IgD-negative memory B cell (primary cell): ENCODE measurements around the gene PATJ. TPM values are rescaled to one million over a fixed set of nuclear protein-coding genes. Genes with fewer than 3 reads are reported as not detected.

Source experiments
- H3K27ac Mint-ChIP-seq, 3 donors: one replicate each; pipeline ENCODE4 v1.8.0; 2020 to 2022; ENCODE audit warnings: mild to moderate bottlenecking in 3 of 3, mixed read lengths in 3 of 3, moderate library complexity in 1 of 3
- H3K27me3 Mint-ChIP-seq: one replicate; pipeline ENCODE4 v1.8.0; 2021; ENCODE audit warnings: mixed read lengths
- H3K36me3 Mint-ChIP-seq: one replicate; pipeline ENCODE4 v1.8.0; 2020; ENCODE audit warnings: mild to moderate bottlenecking, mixed read lengths
- H3K4me1 Mint-ChIP-seq, 3 donors: one replicate each; pipeline ENCODE4 v1.8.0; 2020 to 2022; ENCODE audit warnings: mixed read lengths in 3 of 3, mild to moderate bottlenecking in 1 of 3
- H3K4me3 Mint-ChIP-seq, 4 donors: one replicate each; pipeline ENCODE4 v1.8.0; 2020 to 2022; ENCODE audit warnings: mild to moderate bottlenecking in 4 of 4, mixed read lengths in 4 of 4, moderate library complexity in 3 of 4
- H3K9me3 Mint-ChIP-seq, 3 donors: one replicate each; pipeline ENCODE4 v1.8.0; 2020 to 2021; ENCODE audit warnings: mixed read lengths in 3 of 3, mild to moderate bottlenecking in 1 of 3
- polyA plus RNA-seq: library from polyadenylated mRNA; unstranded; fragments of 300-500 nt; fragmentation: Illumina TruSeq; gene quantifications from one replicate; pipeline ENCODE4 v1.2.3, GENCODE V29; 2021

PATJ gene
- polyA plus RNA-seq, 1 donor from 2014 or later = 17.4 TPM

DNA sequence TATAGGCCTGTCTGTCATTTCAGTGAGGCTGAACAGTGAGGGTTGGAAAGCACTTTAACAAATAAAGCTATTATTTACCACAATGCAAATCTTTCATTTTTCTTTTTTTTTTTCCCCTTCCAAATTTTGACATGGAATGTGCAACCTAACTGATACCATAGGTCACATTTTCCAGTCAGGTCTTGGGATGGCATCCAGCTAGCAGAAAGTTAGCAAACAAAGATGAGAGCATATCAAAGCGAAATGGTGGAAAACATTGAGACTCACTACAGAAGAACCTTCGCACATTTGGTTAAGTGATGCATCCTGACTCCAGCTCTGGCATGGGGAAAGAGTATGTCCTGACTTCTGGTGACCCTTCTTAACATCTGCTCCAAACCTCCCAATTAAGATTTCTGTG, 347.3 kb downstream of the PATJ start:
- Mint-ChIP-seq H3K36me3 (peaks cover 18% of the 10 kb centered on the region), H3K4me1 (no peaks in the 10 kb centered on the region), H3K4me3 (no peak overlapping the region), H3K27me3 (no peaks in the 10 kb centered on the region), H3K9me3 (no peaks in the 10 kb centered on the region), H3K27ac (no peak overlapping the region)

DNA sequence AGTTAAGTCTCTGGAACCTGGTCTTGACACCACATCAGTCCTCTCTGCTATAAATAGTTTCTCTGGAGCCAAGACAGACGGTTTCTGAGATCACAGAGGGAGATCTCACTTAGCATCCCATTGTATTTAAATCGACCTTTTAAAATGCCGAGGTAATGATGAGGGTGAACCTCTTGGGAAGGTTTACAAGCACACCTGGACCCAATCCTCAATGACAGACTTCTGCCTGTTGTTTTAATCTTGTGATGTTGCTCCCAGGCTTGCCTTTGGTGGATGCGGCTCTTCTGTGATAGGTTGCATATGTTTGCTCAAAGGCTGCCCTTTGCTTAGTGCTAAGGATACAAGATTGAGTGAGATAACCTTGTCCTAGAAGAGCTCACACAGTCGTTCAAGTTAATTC, 347.7 kb downstream of the PATJ start:
- Mint-ChIP-seq H3K9me3 (no peaks in the 10 kb centered on the region), H3K4me1 (no peaks in the 10 kb centered on the region), H3K4me3 (no peak overlapping the region), H3K27ac (no peak overlapping the region), H3K27me3 (no peaks in the 10 kb centered on the region), H3K36me3 (peaks cover 18% of the 10 kb centered on the region)

DNA sequence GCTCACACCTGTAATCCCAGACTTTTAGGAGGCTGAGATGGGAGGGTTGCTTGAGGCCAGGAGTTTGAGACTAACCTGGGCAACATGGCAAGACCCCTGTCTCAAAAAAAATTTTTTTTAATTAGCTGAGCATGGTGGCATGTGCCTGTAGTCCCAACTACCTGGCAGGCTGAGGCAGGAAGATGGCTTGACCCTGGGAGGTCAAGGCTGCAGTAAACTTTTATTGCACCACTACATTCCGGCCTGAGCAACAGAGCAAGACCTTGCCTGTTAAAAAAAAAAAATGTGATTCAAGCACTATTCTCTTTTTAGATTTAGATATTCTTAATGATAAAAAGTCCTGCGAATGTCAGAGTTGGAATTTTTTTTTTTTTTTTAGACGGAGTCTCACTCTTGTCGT, 349.8 kb downstream of the PATJ start:
- no peak overlapping the region for H3K27ac Mint-ChIP-seq
- no peaks in the 10 kb centered on the region for H3K9me3 Mint-ChIP-seq
- peaks cover 0 to 3% (median 0%) of the 10 kb centered on the region in 3 donors for H3K4me1 Mint-ChIP-seq
- H3K36me3 Mint-ChIP-seq = peaks cover 22% of the 10 kb centered on the region
- no peak overlapping the region for H3K4me3 Mint-ChIP-seq
- H3K27me3 Mint-ChIP-seq = no peaks in the 10 kb centered on the region

DNA sequence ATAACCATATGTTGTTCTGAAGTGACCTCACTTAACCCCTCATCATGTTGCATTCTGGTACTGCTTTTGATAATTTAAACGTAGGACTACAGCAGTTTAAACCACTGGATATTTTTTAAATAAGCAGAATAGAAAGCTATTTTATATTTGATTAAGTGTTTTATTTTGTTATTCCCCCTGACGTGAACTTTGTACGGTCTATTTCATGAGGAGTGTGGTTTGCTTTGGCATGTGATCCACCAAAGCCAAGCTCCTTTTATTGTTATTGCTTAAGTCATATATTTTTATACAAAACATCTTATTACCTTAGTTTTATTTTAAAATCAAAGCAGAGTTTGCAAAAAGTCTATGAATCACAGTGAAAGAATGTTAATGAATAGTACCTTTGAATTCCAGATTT, 351.0 kb downstream of the PATJ start:
- no peak overlapping the region for H3K27ac Mint-ChIP-seq
- no peaks in the 10 kb centered on the region for H3K27me3 Mint-ChIP-seq
- peaks cover 0 to 3% (median 0%) of the 10 kb centered on the region in 3 donors for H3K4me1 Mint-ChIP-seq
- H3K36me3 Mint-ChIP-seq = peaks cover 23% of the 10 kb centered on the region
- peaks cover 0 to 2% (median 0%) of the 10 kb centered on the region in 3 donors for H3K9me3 Mint-ChIP-seq
- no peak overlapping the region for H3K4me3 Mint-ChIP-seq

DNA sequence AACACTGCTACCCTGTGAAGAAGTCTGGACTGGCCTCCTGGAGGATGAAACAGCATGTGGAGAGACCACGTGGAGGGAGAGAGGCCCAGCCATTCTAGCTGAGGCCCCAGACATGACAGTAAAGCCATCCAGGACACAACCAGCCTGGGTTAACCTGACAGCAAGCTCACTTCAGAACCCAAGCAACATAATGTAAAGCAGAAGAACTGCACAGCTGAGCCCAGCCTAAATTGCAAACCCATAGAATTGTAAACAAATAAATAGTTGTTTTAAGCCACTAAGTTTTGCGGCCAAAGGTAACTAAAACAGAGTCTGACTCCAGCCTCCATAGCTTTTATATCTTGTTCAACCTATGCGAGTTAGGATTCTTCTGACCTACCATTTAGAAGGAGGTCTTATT, 355.2 kb downstream of the PATJ start:
- peaks cover 23% of the 10 kb centered on the region for H3K36me3 Mint-ChIP-seq
- H3K9me3 Mint-ChIP-seq = peaks cover 0 to 3% (median 2%) of the 10 kb centered on the region in 3 donors
- no peaks in the 10 kb centered on the region for H3K27me3 Mint-ChIP-seq
- H3K4me3 Mint-ChIP-seq = no peak overlapping the region
- no peak overlapping the region for H3K27ac Mint-ChIP-seq
- H3K4me1 Mint-ChIP-seq = peaks cover 0 to 3% (median 0%) of the 10 kb centered on the region in 3 donors

DNA sequence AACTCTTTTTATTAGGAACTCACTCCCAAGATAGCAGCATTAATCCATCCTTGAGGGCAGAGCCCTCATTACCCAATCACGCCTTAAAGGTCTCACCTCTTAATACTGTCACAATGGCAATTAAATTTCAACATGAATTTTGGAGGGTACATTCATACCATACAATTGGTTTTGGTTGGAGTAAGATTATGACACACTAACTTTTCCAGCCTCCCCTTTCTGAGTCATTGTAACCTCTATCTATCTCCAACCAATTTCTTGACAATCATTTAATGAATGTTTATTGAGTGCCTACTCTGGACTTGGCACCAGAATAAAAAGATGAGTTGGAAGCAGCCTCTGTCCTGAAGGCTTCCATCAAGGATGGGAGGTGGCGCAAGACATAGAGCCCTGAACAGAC, 358.2 kb downstream of the PATJ start:
- H3K27ac Mint-ChIP-seq = peak overlapping the region in 1 of 3 donors; percentile 49
- H3K36me3 Mint-ChIP-seq = peaks cover 25% of the 10 kb centered on the region
- no peak overlapping the region for H3K4me3 Mint-ChIP-seq
- H3K27me3 Mint-ChIP-seq = no peaks in the 10 kb centered on the region
- peaks cover 0 to 3% (median 2%) of the 10 kb centered on the region in 3 donors for H3K9me3 Mint-ChIP-seq
- peaks cover 0 to 4% (median 0%) of the 10 kb centered on the region in 3 donors for H3K4me1 Mint-ChIP-seq

DNA sequence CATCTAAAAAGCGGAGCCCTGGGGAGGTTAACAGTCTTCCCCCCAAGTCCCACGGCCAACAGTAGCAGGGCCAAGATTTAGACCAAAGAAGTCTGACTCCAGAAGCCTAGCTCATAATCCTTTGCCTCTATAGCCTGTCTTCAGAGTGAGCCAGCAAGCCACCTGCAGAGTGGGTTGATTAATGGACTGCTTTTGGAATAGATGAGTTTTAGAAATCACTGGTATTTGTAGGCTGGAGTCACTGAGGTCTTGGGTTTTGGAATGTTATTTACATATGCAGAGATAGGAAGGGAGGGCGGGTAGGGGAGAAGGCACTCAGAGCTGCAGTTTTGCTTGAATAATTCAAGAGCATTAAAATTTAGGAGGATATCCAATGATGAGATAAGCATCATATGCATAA, 361.6 kb downstream of the PATJ start:
- H3K27ac Mint-ChIP-seq = no peak overlapping the region

DNA sequence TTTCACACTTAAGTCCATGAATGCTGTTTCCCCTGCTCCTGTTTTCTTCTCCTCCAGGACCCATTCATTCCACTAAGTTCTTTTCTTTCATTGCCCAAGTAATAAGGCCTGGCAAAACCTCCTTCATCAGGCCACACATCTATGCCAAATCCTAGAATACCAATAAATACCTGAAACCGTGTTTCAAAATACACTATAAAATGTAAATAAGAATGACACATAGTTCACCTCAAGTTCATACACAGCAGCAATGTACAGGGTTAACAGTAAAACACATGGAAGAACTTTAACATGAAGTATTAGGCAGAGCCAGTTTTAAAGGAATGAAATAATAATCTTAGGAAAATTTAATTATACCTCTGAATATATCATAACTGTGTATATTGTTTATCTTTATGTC, 365.6 kb downstream of the PATJ start:
- Mint-ChIP-seq H3K27ac (no peak overlapping the region), H3K27me3 (no peaks in the 10 kb centered on the region), H3K9me3 (no peaks in the 10 kb centered on the region), H3K4me3 (no peak overlapping the region), H3K4me1 (peaks cover 0 to 3% (median 0%) of the 10 kb centered on the region in 3 donors), H3K36me3 (peaks cover 11% of the 10 kb centered on the region)

More for the DNA sequence above, 361.6 kb downstream of the PATJ start:
- no peak overlapping the region for H3K4me3 Mint-ChIP-seq
- H3K27me3 Mint-ChIP-seq = no peaks in the 10 kb centered on the region
- H3K36me3 Mint-ChIP-seq = peaks cover 16% of the 10 kb centered on the region
- peaks cover 0 to 2% (median 2%) of the 10 kb centered on the region in 3 donors for H3K9me3 Mint-ChIP-seq
- peaks cover 0 to 3% (median 0%) of the 10 kb centered on the region in 3 donors for H3K4me1 Mint-ChIP-seq

DNA sequence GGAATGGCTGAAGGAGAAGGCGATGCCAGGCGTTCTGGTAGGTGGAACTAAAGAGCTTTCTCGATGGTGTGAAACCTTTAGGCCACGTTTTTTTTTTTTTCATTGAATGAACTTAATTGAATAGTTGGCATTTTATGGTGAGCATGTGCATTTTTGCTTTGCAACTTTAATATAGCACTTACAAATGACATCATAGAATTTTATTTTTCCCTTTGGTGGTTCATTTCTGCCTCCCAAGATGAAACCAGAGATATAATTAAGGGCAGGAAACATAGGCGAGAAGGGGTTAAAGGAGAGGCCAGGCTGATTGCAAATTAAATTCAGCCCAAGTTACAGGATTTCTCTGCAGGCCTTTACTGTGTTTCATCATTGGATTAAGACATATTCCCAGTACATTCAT, 366.8 kb downstream of the PATJ start:
- Mint-ChIP-seq H3K27ac (no peak overlapping the region), H3K4me1 (peaks cover 0 to 1% (median 0%) of the 10 kb centered on the region in 3 donors), H3K36me3 (peaks cover 16% of the 10 kb centered on the region), H3K27me3 (no peaks in the 10 kb centered on the region), H3K9me3 (no peaks in the 10 kb centered on the region), H3K4me3 (no peak overlapping the region)

DNA sequence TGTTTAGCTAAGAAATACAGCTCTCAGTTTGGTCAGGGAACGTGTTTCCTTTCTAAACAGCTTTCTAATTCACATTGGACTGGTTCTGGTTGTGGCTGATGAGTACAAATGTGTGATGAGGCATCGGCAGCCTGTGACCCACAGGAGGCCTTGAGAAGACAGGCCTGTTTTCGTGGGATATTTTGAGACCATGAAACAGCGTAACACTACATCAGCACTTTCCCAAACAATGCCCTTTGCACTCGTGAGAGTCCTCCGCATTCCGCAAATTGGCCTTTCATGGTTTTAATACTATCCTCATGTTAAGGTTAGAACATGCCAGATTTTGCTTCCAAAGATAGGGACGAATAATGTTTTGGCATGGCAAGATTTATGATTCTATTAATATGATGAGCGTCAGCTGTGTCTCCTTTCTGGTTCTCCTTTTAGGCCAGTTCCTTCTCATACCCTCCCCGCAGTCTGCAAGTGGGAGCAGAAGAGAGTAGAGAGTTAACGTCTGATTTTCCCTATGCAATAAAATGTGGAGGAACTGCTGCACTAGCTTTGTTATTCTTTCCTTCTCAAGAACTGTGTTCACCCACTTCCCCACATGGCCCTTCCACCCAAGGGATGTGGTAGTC, 368.0 kb downstream of the PATJ start:
- H3K4me3 Mint-ChIP-seq = no peak overlapping the region
- H3K4me1 Mint-ChIP-seq = peaks cover 0 to 1% (median 0%) of the 10 kb centered on the region in 3 donors
- peaks cover 16% of the 10 kb centered on the region for H3K36me3 Mint-ChIP-seq
- no peaks in the 10 kb centered on the region for H3K27me3 Mint-ChIP-seq
- H3K27ac Mint-ChIP-seq = no peak overlapping the region
- no peaks in the 10 kb centered on the region for H3K9me3 Mint-ChIP-seq

DNA sequence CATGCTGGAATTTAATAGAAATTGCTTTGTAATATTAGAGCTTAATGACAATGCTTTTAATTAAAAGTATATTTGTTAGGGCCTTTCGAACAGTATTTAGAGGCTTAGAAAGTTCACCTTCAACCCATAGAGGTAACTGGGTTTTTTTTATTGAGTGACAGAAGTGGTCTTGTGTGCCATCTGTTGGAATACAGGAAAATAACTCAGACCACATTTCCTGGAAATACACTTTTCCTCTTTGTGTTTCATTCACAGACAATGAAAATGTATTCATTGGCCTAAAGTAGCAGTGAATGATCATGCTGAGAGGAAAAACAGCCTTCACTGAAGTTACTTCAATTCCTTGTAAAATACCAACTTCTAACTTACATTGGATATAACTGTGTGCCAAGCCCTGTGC, 368.8 kb downstream of the PATJ start:
- H3K27ac Mint-ChIP-seq = no peak overlapping the region
- peaks cover 17% of the 10 kb centered on the region for H3K36me3 Mint-ChIP-seq
- H3K4me1 Mint-ChIP-seq = peaks cover 0 to 1% (median 0%) of the 10 kb centered on the region in 3 donors
- no peaks in the 10 kb centered on the region for H3K27me3 Mint-ChIP-seq
- H3K9me3 Mint-ChIP-seq = no peaks in the 10 kb centered on the region
- no peak overlapping the region for H3K4me3 Mint-ChIP-seq

DNA sequence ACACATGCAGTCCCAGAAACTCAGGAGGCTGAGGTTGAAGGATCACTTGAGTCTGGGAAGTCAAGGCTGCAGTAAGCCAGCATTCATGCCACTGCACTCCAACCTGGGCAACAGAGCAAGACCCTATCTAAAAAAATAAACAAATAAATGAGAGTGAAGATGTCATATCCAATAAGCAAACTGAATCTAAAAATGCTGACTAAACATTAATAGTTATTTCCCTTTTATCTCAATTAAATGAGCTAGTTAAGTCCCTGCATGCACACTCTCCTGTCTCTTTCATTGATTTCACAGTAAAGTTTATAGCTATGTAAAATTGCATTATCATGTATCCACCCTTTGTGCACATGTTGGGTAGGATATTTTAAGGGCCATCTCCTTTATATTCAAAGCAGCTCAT, 371.2 kb downstream of the PATJ start:
- Mint-ChIP-seq H3K27ac (no peak overlapping the region), H3K9me3 (no peaks in the 10 kb centered on the region), H3K4me1 (no peaks in the 10 kb centered on the region), H3K27me3 (no peaks in the 10 kb centered on the region), H3K36me3 (peaks cover 17% of the 10 kb centered on the region), H3K4me3 (no peak overlapping the region)

DNA sequence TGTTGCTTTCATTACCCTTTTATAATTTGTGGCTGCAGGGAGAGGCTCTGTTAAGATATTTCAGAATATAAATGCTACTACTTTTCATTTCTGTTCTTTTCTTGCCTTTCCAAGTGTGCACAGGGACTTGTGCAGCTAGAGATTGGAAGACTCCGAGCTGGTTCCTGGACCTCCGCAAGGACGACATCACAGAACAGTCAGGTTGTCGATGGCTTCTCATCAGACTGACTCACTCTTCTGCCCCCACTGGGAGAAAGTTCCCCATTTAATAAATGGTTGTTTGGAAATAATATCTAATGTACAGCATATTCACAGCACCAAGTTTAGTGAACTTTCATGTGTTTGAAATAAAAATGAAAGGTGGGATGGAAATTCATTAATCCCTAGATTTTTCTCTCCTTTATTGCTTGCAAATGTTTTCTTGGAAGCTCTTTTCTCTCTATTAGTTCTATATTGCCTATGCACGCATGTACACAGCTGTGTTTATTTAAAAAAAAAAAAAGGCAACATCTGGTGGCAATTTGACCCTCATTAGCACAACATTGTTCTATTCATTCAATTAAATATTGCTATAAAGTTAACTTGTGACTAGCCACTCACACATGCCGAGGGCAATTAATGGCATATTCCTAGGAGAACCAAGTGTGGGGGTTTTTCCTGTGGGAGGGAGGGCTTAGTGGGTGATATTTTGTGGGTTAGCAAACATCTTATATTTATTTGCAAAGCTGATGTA, 374.9 kb downstream of the PATJ start:
- no peak overlapping the region for H3K4me3 Mint-ChIP-seq

DNA sequence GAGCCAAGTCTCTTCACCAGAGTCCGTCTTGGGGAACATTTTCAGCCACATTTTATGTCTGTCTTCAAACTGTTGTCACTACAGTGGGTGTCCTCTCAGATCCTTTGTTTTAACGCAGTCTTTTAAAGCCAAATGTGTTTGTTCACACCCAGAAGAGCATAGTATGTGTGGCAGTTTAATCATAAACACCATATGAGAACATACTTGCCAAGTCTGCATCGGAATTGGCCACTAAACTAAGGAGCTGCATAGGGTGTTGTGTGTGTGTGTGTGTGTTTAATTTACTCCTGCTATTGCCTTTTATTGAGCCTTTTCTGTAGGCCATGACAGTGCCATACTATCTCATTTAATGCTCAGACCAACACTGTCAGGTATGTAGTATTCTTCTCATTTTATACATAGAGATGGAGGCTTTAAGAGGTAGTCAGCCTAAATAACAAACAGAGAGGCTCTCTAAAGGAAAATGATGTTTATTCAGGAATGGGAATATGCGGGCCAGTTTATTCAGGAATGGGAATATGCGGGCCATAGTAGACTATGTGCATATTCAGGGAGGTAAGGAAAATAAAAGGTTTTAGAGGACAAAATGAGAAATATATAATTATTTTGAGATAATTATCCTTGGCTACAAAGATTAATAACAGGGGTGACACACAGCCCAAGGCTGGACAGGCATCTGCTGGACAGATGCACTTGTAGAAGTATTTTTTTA, 384.5 kb downstream of the PATJ start:
- H3K36me3 Mint-ChIP-seq = peaks cover 3% of the 10 kb centered on the region
- H3K27ac Mint-ChIP-seq = no peak overlapping the region
- H3K4me3 Mint-ChIP-seq = no peak overlapping the region
- H3K9me3 Mint-ChIP-seq = no peaks in the 10 kb centered on the region
- H3K4me1 Mint-ChIP-seq = no peaks in the 10 kb centered on the region
- no peaks in the 10 kb centered on the region for H3K27me3 Mint-ChIP-seq

More for the DNA sequence above, 374.9 kb downstream of the PATJ start:
- H3K27ac Mint-ChIP-seq = no peak overlapping the region
- H3K36me3 Mint-ChIP-seq = peaks cover 19% of the 10 kb centered on the region
- H3K9me3 Mint-ChIP-seq = no peaks in the 10 kb centered on the region
- no peaks in the 10 kb centered on the region for H3K27me3 Mint-ChIP-seq
- H3K4me1 Mint-ChIP-seq = no peaks in the 10 kb centered on the region

DNA sequence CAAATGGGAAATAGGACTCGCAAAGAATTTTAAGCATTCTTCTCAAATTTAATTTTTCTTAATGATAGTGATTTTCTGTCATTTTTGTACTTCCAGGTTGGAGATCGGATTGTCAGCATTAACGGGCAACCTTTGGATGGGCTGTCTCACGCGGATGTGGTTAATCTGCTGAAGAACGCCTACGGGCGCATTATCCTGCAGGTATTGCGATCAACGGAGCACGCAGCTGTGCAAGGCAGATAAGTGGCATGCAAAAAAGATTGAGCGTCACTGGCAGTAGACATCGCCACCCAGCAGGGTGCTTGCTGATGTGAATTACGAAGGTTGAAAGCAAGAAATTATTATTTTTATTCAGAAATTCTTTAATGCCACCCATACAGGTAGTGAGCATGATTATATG, 386.5 kb downstream of the PATJ start:
- peak overlapping the region in 1 of 3 donors; percentile 64 for H3K27ac Mint-ChIP-seq
- no peak overlapping the region for H3K4me3 Mint-ChIP-seq
- no peaks in the 10 kb centered on the region for H3K9me3 Mint-ChIP-seq
- no peaks in the 10 kb centered on the region for H3K27me3 Mint-ChIP-seq
- H3K36me3 Mint-ChIP-seq = peaks cover 7% of the 10 kb centered on the region
- no peaks in the 10 kb centered on the region for H3K4me1 Mint-ChIP-seq
